ENCODE measurements around the gene ARHGAP9. TPM values are rescaled to one million over a fixed set of nuclear protein-coding genes. Genes with fewer than 3 reads are reported as not detected.

ARHGAP9 gene
- total RNA-seq, 1 donor from 2014 or later = 37.7 TPM

- Histone ChIP-seq H3K27me3 (no peaks in the 10 kb centered on the region), H3K4me1 (peaks cover 54% of the 10 kb centered on the region), H3K27ac (peak within 1 kb of the TSS; percentile 89), H3K36me3 (peaks cover 42% of the 10 kb centered on the region), H3K4me3 (peak within 1 kb of the TSS; percentile 74), H3K9me3 (no peaks in the 10 kb centered on the region)
- DNase-seq = peak; percentile 98
- TF ChIP-seq CTCF (IDR thresholded peaks at IDR 0.05) = peak; percentile 24
- intact Hi-C loops (cut with DNase I) = no loop called here
- peak; percentile 63 for ATAC-seq
Measured at GRCh38 chr12:57522011-57522886, 42.6 kb upstream of the ARHGAP9 start, which contains the start of gene MBD6. Gene MBD6, plus strand, starts transcription at chr12:57522824. Its CDS starts 1,480 bp downstream, at chr12:57524304.

GRCh38 chr12:57521525-57522010 is 41.9 kb upstream of the ARHGAP9 start:
- no peak for TF ChIP-seq CTCF (IDR thresholded peaks at IDR 0.05)
- intact Hi-C loops (cut with DNase I) = no loop called here
- peak; percentile 77 for DNase-seq
- no peak for ATAC-seq
- Histone ChIP-seq H3K27ac (peak overlapping the region; percentile 89), H3K27me3 (no peaks in the 10 kb centered on the region), H3K4me1 (peaks cover 58% of the 10 kb centered on the region), H3K4me3 (peak overlapping the region; percentile 74), H3K36me3 (peaks cover 42% of the 10 kb centered on the region), H3K9me3 (no peaks in the 10 kb centered on the region)

- no peak for TF ChIP-seq CTCF (IDR thresholded peaks at IDR 0.05)
- peaks cover 43% of the 10 kb centered on the region for H3K36me3 ChIP-seq
Measured at GRCh38 chr12:57520053-57520818, 40.6 kb upstream of the ARHGAP9 start, which contains the start of gene DDIT3. Gene DDIT3, minus strand, starts transcription at chr12:57520514. Its CDS starts 3,108 bp downstream, at chr12:57517406.

GRCh38 chr12:57519796-57520052 is 40.1 kb upstream of the ARHGAP9 start:
- peak overlapping the region; percentile 94 for H3K4me3 ChIP-seq
- no peak for TF ChIP-seq CTCF (IDR thresholded peaks at IDR 0.05)
- intact Hi-C loops (cut with DNase I) = no loop called here
- no peak for ATAC-seq
- H3K9me3 ChIP-seq = no peaks in the 10 kb centered on the region
- peaks cover 51% of the 10 kb centered on the region for H3K4me1 ChIP-seq
- DNase-seq = no peak
- peaks cover 43% of the 10 kb centered on the region for H3K36me3 ChIP-seq
- H3K27me3 ChIP-seq = no peaks in the 10 kb centered on the region
- H3K27ac ChIP-seq = peak overlapping the region; percentile 90

More at GRCh38 chr12:57520053-57520818, 40.6 kb upstream of the ARHGAP9 start, which contains the start of gene DDIT3:
- Histone ChIP-seq H3K9me3 (no peaks in the 10 kb centered on the region), H3K27ac (peak within 1 kb of the TSS; percentile 90), H3K4me1 (peaks cover 56% of the 10 kb centered on the region), H3K4me3 (peak within 1 kb of the TSS; percentile 94), H3K27me3 (no peaks in the 10 kb centered on the region)
- ATAC-seq = peak; percentile 87
- DNase-seq = peak; percentile 100
- intact Hi-C loops (cut with DNase I) = no loop called here

GRCh38 chr12:57518920-57519795 is 39.5 kb upstream of the ARHGAP9 start:
- DNase-seq (no peak), ATAC-seq (no peak)
- H3K27ac ChIP-seq = peak overlapping the region; percentile 90
- no peak for TF ChIP-seq CTCF (IDR thresholded peaks at IDR 0.05)
- intact Hi-C loops (cut with DNase I) = no loop called here
- peaks cover 43% of the 10 kb centered on the region for H3K36me3 ChIP-seq
- H3K9me3 ChIP-seq = no peaks in the 10 kb centered on the region
- peak overlapping the region; percentile 94 for H3K4me3 ChIP-seq
- H3K27me3 ChIP-seq = no peaks in the 10 kb centered on the region
- peaks cover 45% of the 10 kb centered on the region for H3K4me1 ChIP-seq
